K562 (cell line): ENCODE results near the gene TMEM132D. TPM values are rescaled to one million over a fixed set of nuclear protein-coding genes. Genes with fewer than 3 reads are reported as not detected.

Experiments
- ATAC-seq: fragments of 200-7000 bp; cut with Tn5 transposase; 3 replicates; pipeline ENCODE4 v1.9.1; 2020; ENCODE audit warnings: moderate library complexity
- BruUV-seq: library from RNA; stranded (reverse); fragments of 400-500 nt; replicated peaks from 2 replicates; lab custom pipeline; 2021; lab: Mats Ljungman, UMichigan
- CTCF ChIA-PET: fragments of 300-600 bp; formaldehyde crosslinking; extraction: SDS; loops from one replicate; lab custom pipeline; 2021; ENCODE audit warnings: low intra/inter-chr PET ratio; lab: Yijun Ruan, JAX
- POLR2A ChIA-PET: fragments of 300-600, 350-650 bp; sonication (Branson Sonifier 250); formaldehyde crosslinking; extraction: SDS; loops from one replicate; lab custom pipeline; 2021; ENCODE audit warnings: antibody characterized with exemption, inconsistent platforms; lab: Yijun Ruan, JAX
- DNase-seq, 4 experiments: peaks; one replicate each; pipeline versions ENCODE4 v3.0.0 to v3.0.0-alpha.2; 2011 to 2018; ENCODE audit warnings: low spot score in 3 of 4, mixed read lengths in 3 of 4; ENCODE audit errors: extremely low read depth in 1 of 4
- FAIRE-seq: peaks from 2 replicates; lab custom pipeline; 2011; peaks lifted over from hg19 to GRCh38; lab: Jason Lieb, UNC
- H2AFZ ChIP-seq: 2 replicates; pipeline ENCODE4 v1.6.0; 2011; ENCODE audit warnings: low read depth, low read length, control low read depth, inconsistent platforms
- H3K27ac ChIP-seq: fragments of 200-600 bp; 3 replicates; pipeline ENCODE4 v1.8.0; 2011; ENCODE audit warnings: low read depth, mild to moderate bottlenecking, control low read depth, inconsistent platforms, low read length, moderate library complexity, mixed read lengths; ENCODE audit errors: extremely low read depth
- H3K27me3 ChIP-seq, 2 experiments: fragments of 300-600 bp in 1 of 2; 2 replicates in 1 of 2; 3 replicates in 1 of 2; pipeline versions ENCODE4 v1.6.0 to v1.8.0; 2011; ENCODE audit warnings: inconsistent platforms in 2 of 2, low read length in 2 of 2, mild to moderate bottlenecking in 1 of 2, mixed read lengths in 1 of 2, moderate library complexity in 1 of 2; ENCODE audit not compliant: control insufficient read depth in 2 of 2, insufficient read depth in 2 of 2
- H3K36me3 ChIP-seq: fragments of 300-600 bp; 3 replicates; pipeline ENCODE4 v1.8.0; 2011; ENCODE audit warnings: mild to moderate bottlenecking, low read length, inconsistent platforms; ENCODE audit not compliant: control insufficient read depth, insufficient read depth
- H3K4me1 ChIP-seq, 2 experiments: fragments of 200-600 bp in 1 of 2; replicated peaks in 1 of 2; 2 replicates in 1 of 2; 3 replicates in 1 of 2; pipeline versions ENCODE4 v1.5.1 to v1.8.0; 2011; ENCODE audit warnings: inconsistent platforms in 2 of 2, low read length in 2 of 2, mild to moderate bottlenecking in 1 of 2, mixed read lengths in 1 of 2, moderate library complexity in 1 of 2; ENCODE audit not compliant: control insufficient read depth in 2 of 2, insufficient read depth in 2 of 2
- H3K4me2 ChIP-seq: 2 replicates; pipeline ENCODE4 v1.6.1; 2011; ENCODE audit warnings: low read length, control low read depth, inconsistent platforms, mixed read lengths; ENCODE audit not compliant: insufficient read depth
- H3K4me3 ChIP-seq: fragments of 200-600 bp; sonication (generic), shearing (Covaris generic); 2 replicates; pipeline ENCODE4 v1.5.1; 2016; ENCODE audit warnings: control low read depth, inconsistent platforms
- H3K79me2 ChIP-seq: fragments of 200-600 bp; 3 replicates; pipeline ENCODE4 v1.8.0; 2011; ENCODE audit warnings: low read length, inconsistent platforms; ENCODE audit not compliant: control insufficient read depth, insufficient read depth
- H3K9ac ChIP-seq, 2 experiments: 2 replicates each; pipeline versions ENCODE4 v1.6.0 to v1.6.1; 2011; ENCODE audit warnings: low read depth in 2 of 2, low read length in 2 of 2, control low read depth in 1 of 2, inconsistent platforms in 1 of 2, mild to moderate bottlenecking in 1 of 2, mixed read lengths in 1 of 2; ENCODE audit not compliant: insufficient read depth in 1 of 2
- H3K9me1 ChIP-seq: one replicate; pipeline ENCODE4 v1.6.0; 2011; ENCODE audit warnings: inconsistent platforms, mild to moderate bottlenecking, low read length, moderate library complexity; ENCODE audit not compliant: control insufficient read depth, insufficient read depth
- H3K9me3 ChIP-seq: replicated peaks from 2 replicates; pipeline ENCODE4 v1.5.1; 2011; ENCODE audit warnings: low read depth, low read length, inconsistent platforms; ENCODE audit not compliant: control insufficient read depth, insufficient read depth
- H4K20me1 ChIP-seq: replicated peaks from 2 replicates; pipeline ENCODE4 v1.6.1; 2011; ENCODE audit warnings: low read length, inconsistent platforms, mixed read lengths; ENCODE audit not compliant: control insufficient read depth, insufficient read depth
- ETV6 ChIP-seq, 3 experiments: fragments of 150-350 bp in 1 of 3; sonication (generic) in 1 of 3; formaldehyde crosslinking in 1 of 3; IDR thresholded peaks; 2 replicates each; pipeline versions ENCODE4 v1.6.1 to v1.8.0; 2014 to 2022; ENCODE audit warnings: borderline replicate concordance in 2 of 3, low read depth in 2 of 3, antibody characterized with exemption in 1 of 3, low read length in 1 of 3, mild to moderate bottlenecking in 1 of 3, missing genetic modification reagents in 1 of 3
- EZH2 ChIP-seq: IDR thresholded peaks from 2 replicates; pipeline ENCODE4 v1.6.1; 2012; ENCODE audit warnings: low read depth, mild to moderate bottlenecking, inconsistent platforms, low read length, borderline replicate concordance
- FUS ChIP-seq: fragments of 200-400 bp; formaldehyde crosslinking; optimal IDR thresholded peaks from 2 replicates; pipeline ENCODE3; 2017; ENCODE audit warnings: low read depth, low read length
- GATAD2A ChIP-seq: fragments of 450-650 bp; IDR thresholded peaks from 2 replicates; pipeline ENCODE4 v1.6.1; 2017
- POLR2B ChIP-seq: fragments of 450-650 bp; IDR thresholded peaks from 2 replicates; pipeline ENCODE4 v1.6.1; 2018; ENCODE audit warnings: low read depth; ENCODE audit not compliant: partially characterized antibody
- PTTG1 ChIP-seq: fragments of 450-650 bp; IDR thresholded peaks from 2 replicates; pipeline ENCODE4 v1.6.1; 2016; ENCODE audit warnings: low read depth, mild to moderate bottlenecking, missing genetic modification characterization, missing compliant biosample characterization
- TCFL5 ChIP-seq: fragments of 250-450 bp; sonication (Bioruptor Pico); conservative IDR thresholded peaks from 2 replicates; pipeline ENCODE4 v1.6.1; 2021; ENCODE audit warnings: mild to moderate bottlenecking, moderate library complexity, matching md5 sums
- ZFX ChIP-seq: sonication (generic); formaldehyde crosslinking; IDR thresholded peaks from 2 replicates; pipeline ENCODE4 v1.8.0; 2022; ENCODE audit warnings: mild to moderate bottlenecking, missing genetic modification reagents, moderate library complexity
- ZNF143 ChIP-seq: sonication (generic); formaldehyde crosslinking; IDR thresholded peaks from 2 replicates; pipeline ENCODE4 v1.9.0; 2022; ENCODE audit warnings: mild to moderate bottlenecking, missing genetic modification reagents
- WGBS: fragments of 100-300 bp; shearing (Covaris generic); methylation state at CpG from one replicate; pipeline ENCODE4 v1.1.6; 2016; ENCODE audit warnings: low coverage, mixed read lengths; ENCODE audit not compliant: insufficient coverage; ENCODE audit errors: missing lambda C conversion rate; 5-methylcytosine and 5-hydroxymethylcytosine counted together
- in situ Hi-C: fragments of 300-500 bp; cut with MboI; formaldehyde crosslinking; loops from 4 replicates; pipeline ENCODE4 v1.15.0; 2018; ENCODE audit warnings: inconsistent platforms, mixed read lengths
- intact Hi-C: fragments of 100-400 bp; cut with micrococcal nuclease; formaldehyde crosslinking; loops from 2 replicates; pipeline ENCODE4 v1.14.2; 2022
- polyA plus RNA-seq, 8 experiments: library from polyadenylated mRNA; depleted of rRNA in 4 of 8; stranded (reverse) in 5 of 8; unstranded in 3 of 8; fragments of >200 nt; fragmentation: Nextera tagmentation in 2 of 8; fragmentation: Illumina TruSeq in 1 of 8; extraction: Ambion mirVana in 2 of 8; extraction: Trizol in 1 of 8; gene quantifications; 2 replicates each; pipeline versions ENCODE4 v1.2.1 to v1.2.3, GENCODE V29; 2011 to 2014; ENCODE audit warnings: inconsistent platforms in 1 of 8, missing spikeins in 1 of 8
- total RNA-seq, 7 experiments: library from RNA; depleted of rRNA in 6 of 7; stranded (reverse); fragments of >200 nt in 6 of 7; fragmentation: Illumina TruSeq in 2 of 7; extraction: Trizol in 2 of 7; gene quantifications; 2 replicates each; pipeline versions ENCODE4 v1.2.1 to v1.2.3, GENCODE V29; 2011 to 2021; ENCODE audit warnings: low replicate concordance in 1 of 7

Gene TMEM132D
- total and polyA plus RNA-seq, 9 of the 15 experiments (the other 6 are each of a cell fraction or from before 2014, with no cell fraction given), result not detected

GRCh38 chr12:129532707-129533499 lies 370.9 kb downstream of the TMEM132D start:
- no peak overlapping the region for H3K27ac ChIP-seq
- no peaks in the 10 kb centered on the region for H4K20me1 ChIP-seq
- intact Hi-C loops (no loop called here), in situ Hi-C loops (no loop called here)
- no peaks in the 10 kb centered on the region for H3K4me1 ChIP-seq
- no peaks in the 10 kb centered on the region for H3K79me2 ChIP-seq
- FAIRE-seq (no peak), ATAC-seq (no peak), DNase-seq (no peak)
- H3K4me3 ChIP-seq, result no peak overlapping the region
- H3K9ac ChIP-seq, result no peak overlapping the region
- no peaks in the 10 kb centered on the region for H3K27me3 ChIP-seq
- H3K36me3 ChIP-seq, result no peaks in the 10 kb centered on the region
- TF ChIP-seq TCFL5 (no peak), ETV6 (IDR thresholded peaks at IDR 0.05; ENCODE audit: borderline replicate concordance in 1 of 2, low read depth in 2 of 2, low read length in 1 of 2) (no peak), ETV6 (CRISPR knock-in tag; IDR thresholded peaks at IDR 0.05; ENCODE audit: borderline replicate concordance) (no peak), PTTG1 (tag) (no peak), GATAD2A (no peak)
- 1% methylated on average over 17 of the region's 17 CpGs for WGBS
- no TSS peak for BruUV-seq
- H3K9me3 ChIP-seq, result no peaks in the 10 kb centered on the region
- ChIA-PET CTCF (no interaction called here), POLR2A (interaction anchor here (0.9 kb wide), 1 partner anchor 9 kb away, joined by 3 read pairs; no protein-coding TSS in a partner anchor)
- no peak overlapping the region for H2AFZ ChIP-seq
- no peaks in the 10 kb centered on the region for H3K9me1 ChIP-seq
- H3K4me2 ChIP-seq, result no peak overlapping the region

GRCh38 chr12:129532082-129532481 lies 371.7 kb downstream of the TMEM132D start:
- H3K4me3 ChIP-seq, result no peak overlapping the region
- POLR2A ChIA-PET, result interaction anchor here (0.6 kb wide), 1 partner anchor 497 kb away, joined by 3 read pairs; no protein-coding TSS in a partner anchor
- no peaks in the 10 kb centered on the region for H3K9me3 ChIP-seq
- H3K9me1 ChIP-seq, result no peaks in the 10 kb centered on the region
- intact Hi-C loops, result no loop called here
- H4K20me1 ChIP-seq, result no peaks in the 10 kb centered on the region
- no peak for ATAC-seq
- no peak overlapping the region for H3K4me2 ChIP-seq
- no peak for TF ChIP-seq ZNF143 (CRISPR knock-in tag)
- TF ChIP-seq EZH2, result no peak
- no peak for TF ChIP-seq ZFX (CRISPR knock-in tag)
- TF ChIP-seq POLR2B, result no peak
- TF ChIP-seq FUS, result no peak
- no peaks in the 10 kb centered on the region for H3K4me1 ChIP-seq
- H3K79me2 ChIP-seq, result no peaks in the 10 kb centered on the region
- no peak overlapping the region for H3K9ac ChIP-seq
- no peaks in the 10 kb centered on the region for H3K27me3 ChIP-seq
- H3K36me3 ChIP-seq, result no peaks in the 10 kb centered on the region
- BruUV-seq, result no TSS peak
- no peak overlapping the region for H3K27ac ChIP-seq
- no peak for FAIRE-seq
- WGBS, result 2% methylated on average over 7 of the region's 7 CpGs
- DNase-seq, result no peak
- H2AFZ ChIP-seq, result no peak overlapping the region
- in situ Hi-C loops, result no loop called here
- CTCF ChIA-PET, result no interaction called here
